Measurements from ENCODE around the gene GOLGA6C.
"Not testable (repeated sequence)": the region's sequence is repeated elsewhere in the genome, so short reads cannot be mapped to it uniquely, and the experiment has no call there.

The GOLGA6C gene, protein sequence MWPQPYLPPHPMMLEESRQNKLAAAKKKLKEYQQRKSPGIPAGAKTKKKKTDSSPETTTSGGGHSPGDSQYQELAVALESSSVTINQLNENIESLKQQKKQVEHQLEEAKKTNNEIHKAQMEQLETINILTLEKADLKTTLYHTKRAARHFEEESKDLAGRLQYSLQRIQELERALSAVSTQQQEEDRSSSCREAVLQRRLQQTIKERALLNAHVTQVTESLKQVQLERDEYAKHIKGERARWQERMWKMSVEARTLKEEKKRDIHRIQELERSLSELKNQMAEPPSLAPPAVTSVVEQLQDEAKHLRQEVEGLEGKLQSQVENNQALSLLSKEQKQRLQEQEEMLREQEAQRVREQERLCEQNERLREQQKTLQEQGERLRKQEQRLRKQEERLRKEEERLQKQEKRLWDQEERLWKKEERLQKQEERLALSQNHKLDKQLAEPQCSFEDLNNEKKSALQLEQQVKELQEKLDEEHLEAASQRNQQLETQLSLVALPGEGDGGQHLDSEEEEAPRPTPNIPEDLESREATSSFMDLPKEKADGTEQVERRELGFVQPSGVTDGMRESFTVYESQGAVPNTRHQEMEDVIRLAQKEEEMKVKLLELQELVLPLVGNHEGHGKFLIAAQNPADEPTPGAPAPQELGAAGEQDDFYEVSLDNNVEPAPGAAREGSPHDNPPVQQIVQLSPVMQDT

GRCh38 chr15:75258034-75258433, at the start of gene GOLGA6C:
Gene GOLGA6C, plus strand, starts transcription at chr15:75258334. Its CDS starts 265 bp downstream, at chr15:75258599.
- DNase-seq (ENCODE audit: low spot score); FAIRE-seq: not testable (repeated sequence)

DNA sequence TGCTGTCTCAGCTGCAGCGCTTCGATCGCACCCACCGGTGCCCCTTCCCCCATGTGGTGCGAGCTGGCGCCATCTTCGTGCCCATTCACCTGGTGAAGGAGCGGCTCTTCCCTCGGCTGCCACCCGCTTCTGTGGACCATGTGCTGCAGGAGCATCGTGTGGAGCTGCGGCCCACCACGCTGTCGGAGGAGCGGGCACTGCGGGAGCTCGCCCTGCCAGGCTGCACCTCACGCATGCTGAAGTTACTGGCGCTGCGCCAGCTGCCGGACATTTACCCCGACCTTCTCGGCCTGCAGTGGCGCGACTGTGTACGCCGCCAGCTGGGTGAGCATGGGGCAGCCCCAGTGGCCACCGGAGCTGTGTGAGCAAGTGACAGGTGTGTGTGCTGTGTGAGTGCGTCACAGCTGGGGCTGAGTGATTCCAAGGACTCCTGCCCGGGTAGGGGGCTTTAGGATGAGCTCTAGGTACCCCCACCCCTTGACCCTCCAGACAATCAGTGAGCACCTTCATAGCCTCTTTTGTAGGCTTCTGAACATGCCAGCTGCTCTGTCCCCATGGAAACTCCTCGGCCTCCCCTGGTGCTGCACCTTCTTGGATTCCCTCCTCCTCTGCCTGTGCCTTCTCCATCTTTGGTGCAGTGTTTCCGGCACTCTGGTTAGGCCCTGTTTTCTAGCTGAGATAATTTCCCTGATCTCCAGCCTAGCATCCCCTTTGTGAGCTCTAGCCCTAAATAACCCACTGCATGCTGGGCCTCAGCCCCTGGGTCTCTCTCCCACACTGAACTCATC, 49.4 kb upstream of the GOLGA6C start:
- FAIRE-seq (no peak), DNase-seq (ENCODE audit: low spot score) (no peak)

DNA sequence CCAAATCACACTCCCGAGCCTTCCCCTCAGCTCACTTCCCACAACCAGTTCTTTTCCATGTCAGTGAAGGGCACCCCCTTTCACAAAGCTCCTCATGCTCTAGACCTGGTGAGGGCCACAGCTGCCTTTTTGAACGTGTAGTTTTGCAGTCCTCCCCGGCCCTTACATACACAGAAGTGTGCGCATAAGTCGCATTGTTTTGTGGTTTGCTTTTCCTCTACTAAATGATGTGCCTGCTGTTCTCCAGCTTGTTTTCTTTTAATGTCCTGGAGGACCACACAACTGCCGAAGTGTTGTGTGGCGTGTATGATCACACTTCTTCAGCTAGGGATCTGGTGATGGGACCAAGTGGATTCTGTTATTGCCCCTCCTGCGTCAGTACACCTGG, 48.9 kb upstream of the GOLGA6C start:
- no peak for FAIRE-seq
- DNase-seq (ENCODE audit: low spot score) = no peak

GRCh38 chr15:75210811-75211230, 47.3 kb upstream of the GOLGA6C start:
- no peak for DNase-seq (ENCODE audit: low spot score)
- FAIRE-seq = no peak

DNA sequence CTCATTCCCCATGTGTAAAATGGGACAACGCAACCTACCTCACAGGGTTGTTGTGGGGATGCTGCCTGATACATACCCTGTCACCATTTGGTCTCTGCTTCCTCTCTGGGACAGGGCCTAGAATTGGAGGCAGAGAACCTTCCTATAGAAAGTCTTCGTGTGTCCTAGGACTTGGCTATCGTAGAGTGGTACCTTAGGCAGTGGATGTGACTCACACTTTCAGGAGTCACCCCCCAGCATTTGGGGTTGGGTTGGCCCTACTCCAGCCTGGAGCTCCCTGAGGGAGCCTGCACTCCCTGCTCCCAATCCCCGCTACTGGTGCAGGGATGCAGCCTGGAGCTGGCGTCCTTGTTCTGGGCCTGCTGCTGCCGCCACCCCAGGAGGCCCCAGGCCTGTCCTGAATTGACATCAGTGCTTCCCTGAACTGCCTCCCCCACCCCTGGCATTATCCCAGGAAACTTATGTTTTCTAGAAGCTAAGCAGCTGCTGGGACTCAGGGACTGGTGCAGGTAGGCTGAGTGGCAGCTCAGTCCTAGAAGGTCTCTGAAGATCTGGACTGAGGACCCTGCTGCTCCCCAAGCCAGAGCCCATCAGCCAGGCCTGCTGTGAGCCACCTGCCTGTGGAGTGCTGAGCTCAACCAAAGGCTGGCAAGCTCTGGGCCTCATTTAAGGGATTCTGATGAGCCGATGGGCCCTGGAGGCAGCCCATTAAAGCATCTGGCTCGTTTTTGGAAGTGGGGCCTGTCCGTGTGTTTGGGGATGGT, 46.5 kb upstream of the GOLGA6C start:
- FAIRE-seq (no peak), DNase-seq (ENCODE audit: low spot score) (no peak)

DNA sequence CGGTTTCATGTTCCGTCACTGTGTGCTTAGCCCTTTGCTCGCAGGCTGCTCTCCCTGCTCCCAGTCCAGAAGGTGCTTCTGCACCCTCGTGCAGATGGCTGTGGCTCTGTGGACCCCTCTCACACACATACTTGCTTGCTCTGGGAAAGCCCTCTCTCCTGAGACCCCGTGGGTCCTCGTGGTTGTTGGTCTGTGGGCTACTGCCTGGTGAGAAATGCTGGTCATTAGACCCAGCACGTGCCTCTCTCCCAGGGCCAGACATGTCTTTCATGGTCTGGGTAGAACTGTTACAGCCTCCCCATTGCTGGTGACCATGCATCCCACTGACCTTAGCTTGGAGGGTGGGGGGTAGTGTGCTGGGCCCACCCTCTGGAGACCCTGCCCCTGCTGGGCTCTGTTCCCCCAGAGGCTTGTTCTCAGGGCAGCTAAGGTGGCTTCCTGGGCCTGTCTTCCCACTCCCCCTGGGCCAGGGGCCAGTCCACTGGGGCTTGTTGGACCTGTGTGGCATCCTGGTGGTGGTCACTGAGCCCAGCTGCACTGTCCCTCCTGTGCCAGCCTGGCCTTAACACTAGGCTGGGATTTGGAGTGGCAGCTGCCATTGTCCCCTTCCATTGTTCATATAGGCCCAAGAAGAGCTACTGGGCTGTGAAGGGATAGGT, 45.8 kb upstream of the GOLGA6C start:
- DNase-seq (ENCODE audit: low spot score) = no peak
- FAIRE-seq = peak; percentile 17

GRCh38 chr15:75213212-75213767, 44.8 kb upstream of the GOLGA6C start:
- no peak for DNase-seq (ENCODE audit: low spot score)
- FAIRE-seq = peak; percentile 59

- DNase-seq (ENCODE audit: low spot score) (no peak), FAIRE-seq (no peak)
Observed at GRCh38 chr15:75213768-75214221, 44.3 kb upstream of the GOLGA6C start.

- no peak for DNase-seq (ENCODE audit: low spot score)
- FAIRE-seq = peak; percentile 9
Observed at GRCh38 chr15:75214293-75215096, 43.6 kb upstream of the GOLGA6C start.

DNA sequence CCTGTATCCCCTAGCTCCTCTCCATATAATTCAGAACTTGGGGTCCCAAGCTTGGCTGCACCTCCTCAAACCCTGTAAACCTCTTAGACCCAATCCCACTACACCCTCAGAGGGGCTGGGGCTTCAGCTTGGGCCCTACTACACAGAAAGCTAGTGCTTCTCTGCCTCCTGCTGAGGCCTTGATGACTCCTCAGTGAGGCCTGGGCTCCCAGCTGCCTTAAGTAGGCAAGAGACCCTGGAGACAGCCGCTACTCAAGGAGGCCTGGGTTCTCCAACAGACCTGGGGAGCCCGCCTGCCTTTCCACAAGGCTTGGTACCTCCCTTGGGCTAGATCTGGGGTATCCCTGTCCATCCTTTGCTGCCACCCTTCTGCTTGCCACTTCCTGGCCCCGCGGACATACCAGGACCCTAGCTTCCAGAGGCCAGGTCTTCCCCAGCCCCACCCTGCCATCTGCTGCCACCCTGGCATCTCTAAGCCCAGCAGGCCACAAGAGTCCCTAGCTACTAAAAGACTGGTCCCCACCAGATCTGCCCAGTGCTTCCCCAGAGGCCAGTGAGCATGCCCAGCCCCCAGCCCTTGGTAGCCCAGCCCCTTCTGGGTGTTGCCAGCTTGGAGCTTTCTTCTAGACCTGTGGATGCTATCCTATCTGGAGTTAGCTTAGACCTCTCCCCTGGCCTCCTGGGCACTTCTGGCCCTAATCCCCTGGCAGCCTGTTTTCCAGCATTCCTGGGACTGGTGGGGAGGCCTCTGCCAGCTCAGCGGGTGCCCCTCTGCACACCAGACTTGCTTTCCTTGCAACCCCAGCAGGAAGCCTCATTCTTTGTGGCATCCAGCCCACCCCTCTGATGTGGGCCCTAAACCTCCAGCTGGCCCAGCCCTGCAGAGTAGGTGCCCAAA, 42.8 kb upstream of the GOLGA6C start:
- DNase-seq (ENCODE audit: low spot score) (no peak), FAIRE-seq (no peak)

DNA sequence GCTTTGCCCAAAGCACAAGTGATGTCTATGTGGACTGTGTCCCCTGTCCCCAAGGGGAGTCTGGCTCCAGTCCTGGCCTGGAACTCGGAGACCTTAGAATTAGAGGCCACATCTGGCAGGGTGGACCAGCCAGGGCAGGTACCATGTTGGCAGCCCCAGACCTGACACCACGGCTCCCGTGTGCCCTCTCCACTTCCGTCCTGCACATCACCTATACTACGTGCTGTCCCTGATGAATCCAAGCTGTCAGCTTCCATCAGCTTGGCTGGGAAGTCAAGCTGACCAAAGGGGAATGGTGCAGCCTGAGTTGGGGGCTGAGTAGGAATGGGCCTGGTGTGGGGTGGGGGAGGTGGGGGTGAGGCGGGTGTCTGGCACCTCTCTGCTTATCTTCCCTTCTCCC, 41.1 kb upstream of the GOLGA6C start:
- DNase-seq (ENCODE audit: low spot score) = no peak
- FAIRE-seq = no peak

- not testable (repeated sequence) for DNase-seq (ENCODE audit: low spot score); FAIRE-seq
Observed at GRCh38 chr15:75217574-75217973, 40.6 kb upstream of the GOLGA6C start.

DNA sequence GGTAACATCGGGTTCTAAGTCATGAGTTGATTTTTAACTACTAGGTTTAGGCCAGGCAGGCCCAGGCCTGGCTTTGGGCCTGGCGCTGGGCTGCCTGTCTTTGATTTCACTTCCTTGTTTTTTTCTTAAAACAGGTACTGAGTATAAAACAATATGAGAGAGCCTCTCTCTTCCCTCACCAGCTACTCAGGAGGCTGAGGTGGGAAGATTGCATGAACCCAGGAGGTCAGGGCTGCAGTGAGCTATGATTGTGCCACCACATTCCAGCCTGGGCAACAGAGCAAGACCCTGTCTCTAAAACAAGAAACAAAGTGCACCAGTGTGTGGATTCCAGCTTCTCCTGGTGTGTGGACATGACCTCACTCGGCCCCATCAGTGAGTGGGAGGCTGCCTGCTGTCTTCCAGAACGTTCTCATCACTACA, 38.6 kb upstream of the GOLGA6C start:
- FAIRE-seq; DNase-seq (ENCODE audit: low spot score): not testable (repeated sequence)

DNA sequence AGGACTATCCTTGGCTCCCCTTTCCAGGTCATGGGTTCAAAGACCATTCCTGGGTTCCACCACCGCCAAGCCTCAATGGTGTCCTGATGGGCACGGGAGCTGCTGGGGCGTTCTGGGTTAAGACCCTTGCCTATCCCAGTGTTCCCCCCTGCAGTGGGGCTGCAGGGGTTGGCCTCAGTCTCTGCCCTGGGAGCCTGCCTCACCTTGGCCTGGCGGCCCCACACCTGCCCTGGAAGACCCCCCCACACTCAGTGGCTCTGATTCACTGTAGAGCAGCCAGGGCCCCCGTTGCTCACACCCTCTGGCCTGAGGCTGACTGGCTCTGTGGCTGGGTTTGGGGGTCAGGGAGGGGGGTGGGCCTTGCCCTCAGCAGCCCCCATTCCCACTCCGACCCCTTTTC, 34.4 kb upstream of the GOLGA6C start:
- DNase-seq (ENCODE audit: low spot score) = no peak
- no peak for FAIRE-seq

DNA sequence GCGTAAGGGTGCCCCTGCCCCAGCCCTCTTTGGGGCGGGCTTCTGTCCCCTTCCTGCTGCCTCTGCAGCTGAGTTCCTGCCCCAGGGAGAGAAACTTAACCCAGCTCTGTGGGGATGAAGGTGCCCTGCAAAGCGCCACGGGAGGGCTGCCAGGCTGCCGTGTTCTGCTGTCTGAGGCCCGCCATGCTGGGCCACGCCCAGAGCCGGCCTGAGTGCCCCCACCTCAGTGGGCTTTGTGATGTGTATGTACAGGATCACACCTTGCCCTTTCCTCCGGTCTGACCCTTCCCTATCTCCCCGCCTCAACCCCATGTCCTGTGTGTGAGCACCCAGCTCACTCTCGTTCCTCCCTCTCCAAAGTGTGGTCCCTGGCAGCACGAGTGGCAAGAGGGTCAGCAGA, 33.9 kb upstream of the GOLGA6C start:
- no peak for DNase-seq (ENCODE audit: low spot score)
- FAIRE-seq = no peak

- peak; percentile 5 for FAIRE-seq
- DNase-seq (ENCODE audit: low spot score) = not testable (repeated sequence)
Observed at GRCh38 chr15:75225102-75225836, 32.9 kb upstream of the GOLGA6C start.

DNA sequence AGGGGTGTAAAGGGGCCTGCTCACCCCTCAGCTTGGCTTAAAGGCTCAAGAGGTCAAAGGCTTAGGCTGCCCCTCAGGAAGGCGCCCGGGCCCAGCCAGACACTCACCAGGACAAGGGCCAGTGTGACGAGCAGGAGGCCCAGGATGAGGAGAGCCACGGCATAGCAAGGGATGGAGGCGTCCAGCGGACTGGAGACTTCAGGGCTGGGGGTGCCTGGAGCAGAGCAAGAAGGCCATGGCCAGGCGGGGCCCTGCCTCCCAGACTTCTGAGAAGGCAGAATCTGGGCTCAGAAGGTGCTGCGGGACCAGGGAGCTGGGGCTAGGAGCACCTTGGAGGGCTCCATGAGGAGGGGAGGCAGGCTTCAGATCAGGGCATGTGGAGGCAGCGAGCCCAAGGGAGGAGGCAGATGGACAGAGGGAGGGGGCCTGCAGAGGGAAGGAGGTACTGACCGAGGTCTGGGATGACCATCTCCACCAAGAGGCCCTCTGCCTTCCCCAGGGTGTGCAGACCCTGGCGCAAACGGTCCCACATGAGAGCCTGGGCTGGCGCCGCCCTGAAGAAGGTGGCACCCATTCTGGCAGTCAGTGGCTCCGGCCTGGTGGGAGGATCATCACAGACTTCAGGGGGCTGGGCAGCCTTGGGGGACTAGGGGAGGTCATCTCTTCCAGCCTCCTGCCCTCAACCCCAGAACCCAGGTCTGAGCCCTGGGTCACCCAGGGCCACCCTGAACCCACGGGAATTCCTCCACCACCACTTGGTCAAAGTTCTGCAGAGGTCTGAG, 32.0 kb upstream of the GOLGA6C start:
- DNase-seq (ENCODE audit: low spot score) (no peak), FAIRE-seq (no peak)

Measured in urothelium cell line (cell line).